ENCODE results near the gene PPFIA2. TPM values are rescaled to one million over a fixed set of nuclear protein-coding genes. Genes with fewer than 3 reads are reported as not detected.

PPFIA2 gene
- total and polyA plus RNA-seq, 9 of the 15 experiments (the other 6 are each of a cell fraction or from before 2014, with no cell fraction given), result not detected

GRCh38 chr12:81274637-81275529 lies 484.3 kb downstream of the PPFIA2 start:
- Histone ChIP-seq H3K4me3 (no peak overlapping the region), H3K9ac (ENCODE audit: insufficient read depth in 1 of 2, low read depth in 2 of 2, low read length in 2 of 2) (no peak overlapping the region), H2AFZ (ENCODE audit: low read depth, low read length) (no peak overlapping the region), H3K9me3 (replicated peaks; ENCODE audit: control insufficient read depth, insufficient read depth, low read depth, low read length) (no peaks in the 10 kb centered on the region), H3K27ac (ENCODE audit: extremely low read depth, low read depth, low read length) (no peak overlapping the region), H3K4me2 (ENCODE audit: insufficient read depth, low read length) (no peak overlapping the region), H3K36me3 (ENCODE audit: control insufficient read depth, insufficient read depth, low read length) (no peaks in the 10 kb centered on the region), H3K79me2 (ENCODE audit: control insufficient read depth, insufficient read depth, low read length) (no peaks in the 10 kb centered on the region), H3K9me1 (ENCODE audit: control insufficient read depth, insufficient read depth, low read length) (no peaks in the 10 kb centered on the region), H3K4me1 (replicated peaks in 1 of 2; ENCODE audit: control insufficient read depth in 2 of 2, insufficient read depth in 2 of 2, low read length in 2 of 2) (no peaks in the 10 kb centered on the region), H3K27me3 (ENCODE audit: control insufficient read depth in 2 of 2, insufficient read depth in 2 of 2, low read length in 2 of 2) (no peaks in the 10 kb centered on the region), H4K20me1 (replicated peaks; ENCODE audit: control insufficient read depth, insufficient read depth, low read length) (no peaks in the 10 kb centered on the region)
- FAIRE-seq, result no peak
- no TSS peak for BruUV-seq (replicated peaks)
- CTCF ChIA-PET (ENCODE audit: low intra/inter-chr PET ratio), result no interaction called here
- DNase-seq (ENCODE audit: extremely low read depth in 1 of 4, low spot score in 3 of 4), result no peak
- ATAC-seq, result no peak
- intact Hi-C loops (cut with micrococcal nuclease), result no loop called here
- in situ Hi-C loops (cut with MboI), result no loop called here
- 2% methylated on average over 8 of the region's 8 CpGs for WGBS (ENCODE audit: insufficient coverage, low coverage, missing lambda C conversion rate)
- POLR2A ChIA-PET, result no interaction called here
- TF ChIP-seq BHLHE40 (IDR thresholded peaks at IDR 0.05; ENCODE audit: low read length) (no peak), ZNF318 (IDR thresholded peaks at IDR 0.05; ENCODE audit: borderline replicate concordance in 1 of 2, low read depth in 1 of 2) (no peak), SMARCC2 (IDR thresholded peaks at IDR 0.05; ENCODE audit: low read depth) (no peak), TBL1XR1 (IDR thresholded peaks at IDR 0.05; ENCODE audit: low read length in 2 of 2) (no peak), PPARD (CRISPR knock-in tag; IDR thresholded peaks at IDR 0.05) (no peak), FOXP1 (CRISPR knock-in tag; IDR thresholded peaks at IDR 0.05) (no peak), SAFB2 (IDR thresholded peaks at IDR 0.05; ENCODE audit: borderline replicate concordance, low read depth, low read length, severe bottlenecking) (no peak), CHD2 (IDR thresholded peaks at IDR 0.05; ENCODE audit: low read depth, low read length) (no peak), ZNF79 (CRISPR knock-in tag; IDR thresholded peaks at IDR 0.05; ENCODE audit: low read depth) (no peak), HMG20B (CRISPR knock-in tag; IDR thresholded peaks at IDR 0.05) (no peak)
- TF ChIP-seq, protein P1, sequence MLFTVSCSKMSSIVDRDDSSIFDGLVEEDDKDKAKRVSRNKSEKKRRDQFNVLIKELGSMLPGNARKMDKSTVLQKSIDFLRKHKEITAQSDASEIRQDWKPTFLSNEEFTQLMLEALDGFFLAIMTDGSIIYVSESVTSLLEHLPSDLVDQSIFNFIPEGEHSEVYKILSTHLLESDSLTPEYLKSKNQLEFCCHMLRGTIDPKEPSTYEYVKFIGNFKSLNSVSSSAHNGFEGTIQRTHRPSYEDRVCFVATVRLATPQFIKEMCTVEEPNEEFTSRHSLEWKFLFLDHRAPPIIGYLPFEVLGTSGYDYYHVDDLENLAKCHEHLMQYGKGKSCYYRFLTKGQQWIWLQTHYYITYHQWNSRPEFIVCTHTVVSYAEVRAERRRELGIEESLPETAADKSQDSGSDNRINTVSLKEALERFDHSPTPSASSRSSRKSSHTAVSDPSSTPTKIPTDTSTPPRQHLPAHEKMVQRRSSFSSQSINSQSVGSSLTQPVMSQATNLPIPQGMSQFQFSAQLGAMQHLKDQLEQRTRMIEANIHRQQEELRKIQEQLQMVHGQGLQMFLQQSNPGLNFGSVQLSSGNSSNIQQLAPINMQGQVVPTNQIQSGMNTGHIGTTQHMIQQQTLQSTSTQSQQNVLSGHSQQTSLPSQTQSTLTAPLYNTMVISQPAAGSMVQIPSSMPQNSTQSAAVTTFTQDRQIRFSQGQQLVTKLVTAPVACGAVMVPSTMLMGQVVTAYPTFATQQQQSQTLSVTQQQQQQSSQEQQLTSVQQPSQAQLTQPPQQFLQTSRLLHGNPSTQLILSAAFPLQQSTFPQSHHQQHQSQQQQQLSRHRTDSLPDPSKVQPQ (CRISPR knock-in tag; IDR thresholded peaks at IDR 0.05; ENCODE audit: borderline replicate concordance), result no peak
